IMR-90 (cell line): ENCODE results near the gene MTMR3.

ENCODE experiments used
- CEBPB ChIP-seq: IDR thresholded peaks from 2 replicates; pipeline ENCODE4 v1.6.1; 2012; ENCODE audit warnings: low read depth, low read length, improper control_type of control experiment
- CTCF ChIP-seq: conservative IDR thresholded peaks from 2 replicates; pipeline ENCODE4 v1.5.1; 2012; ENCODE audit warnings: mild to moderate bottlenecking, low read depth, low read length, improper control_type of control experiment
- MXI1 ChIP-seq: IDR thresholded peaks from 2 replicates; pipeline ENCODE4 v1.6.1; 2012; ENCODE audit warnings: low read depth, mild to moderate bottlenecking, low read length, moderate library complexity, borderline replicate concordance
- POLR2A ChIP-seq: IDR thresholded peaks from 2 replicates; pipeline ENCODE4 v1.6.1; 2012; ENCODE audit warnings: mild to moderate bottlenecking, low read depth, low read length
- RAD21 ChIP-seq: IDR thresholded peaks from 2 replicates; pipeline ENCODE4 v1.6.1; 2012; ENCODE audit warnings: low read length, improper control_type of control experiment
- USF2 ChIP-seq: fragments of 150-350 bp; IDR thresholded peaks from 2 replicates; pipeline ENCODE4 v1.6.1; 2017; ENCODE audit warnings: mild to moderate bottlenecking, antibody characterized with exemption, low read length, low read depth

GRCh38 chr22:30021881-30022619 is 139.1 kb downstream of the MTMR3 start:
- TF ChIP-seq MXI1 = no peak
- TF ChIP-seq CTCF = no peak
- no peak for TF ChIP-seq CEBPB
- no peak for TF ChIP-seq POLR2A
- TF ChIP-seq RAD21 = no peak
- no peak for TF ChIP-seq USF2
